ENCODE results near the gene STING1.
"Not testable (repeated sequence)": the region's sequence is repeated elsewhere in the genome, so short reads cannot be mapped to it uniquely, and the experiment has no call there.

The STING1 gene

DNA sequence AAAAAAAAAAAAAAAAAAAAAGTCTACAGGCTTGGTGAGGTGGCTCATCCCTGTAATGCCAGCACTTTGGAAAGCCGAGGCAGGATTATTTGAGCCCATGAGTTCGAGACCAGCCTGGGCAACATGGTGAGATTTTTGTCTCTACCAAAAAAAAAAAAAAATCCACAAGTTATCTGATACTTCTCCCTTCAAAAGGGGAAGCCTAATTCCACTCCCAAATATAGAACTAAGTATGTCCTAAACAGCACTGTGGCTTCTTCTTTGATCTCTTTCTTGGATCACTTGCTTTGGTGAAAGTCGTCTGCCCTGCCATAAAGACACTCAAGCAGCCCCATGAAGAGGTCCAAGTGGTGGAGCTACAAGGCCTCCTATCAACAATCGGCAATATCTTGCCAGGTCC lies 18.8 kb upstream of the STING1 start:
- DNase-seq = no peak

- DNase-seq = no peak
Observed at GRCh38 chr5:139495638-139496435, 13.3 kb upstream of the STING1 start.

DNA sequence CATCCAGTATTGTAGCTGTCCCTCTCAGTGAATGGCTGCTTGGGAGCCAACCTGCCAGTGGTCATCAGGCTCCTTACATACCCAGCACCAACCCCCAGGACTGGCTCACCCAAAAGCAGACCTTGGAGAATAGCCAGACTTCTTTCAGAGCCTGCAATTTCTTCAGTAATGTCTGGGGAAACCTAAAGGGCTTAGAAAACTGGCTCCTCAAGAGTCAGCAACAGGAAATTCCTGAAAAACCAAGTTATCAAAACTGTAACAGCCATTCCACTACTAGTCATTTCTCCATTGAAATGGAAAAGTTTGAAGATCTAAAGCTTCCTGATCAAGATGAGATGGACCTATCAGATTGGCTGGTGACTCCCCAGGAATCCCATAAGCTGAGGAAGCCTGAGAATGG lies 12.3 kb upstream of the STING1 start:
- DNase-seq = no peak

DNA sequence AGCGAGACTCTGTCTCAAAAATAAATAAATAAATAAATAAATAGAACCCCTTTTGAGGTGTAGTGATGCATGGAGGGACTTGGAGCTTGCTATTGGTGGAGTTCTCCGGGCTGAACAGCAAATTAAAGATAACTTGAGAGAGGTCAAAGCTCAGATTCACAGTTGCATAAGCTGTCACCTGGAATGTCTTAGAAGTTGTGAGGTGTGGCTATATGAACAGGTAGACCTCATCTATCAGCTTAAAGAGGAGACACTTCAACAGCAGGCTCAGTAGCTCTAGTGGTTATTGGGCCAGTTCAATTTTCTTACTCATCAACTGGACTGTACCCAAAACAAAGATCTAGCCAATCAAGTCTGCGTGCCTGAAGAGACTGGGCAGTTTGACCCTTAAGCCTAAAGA lies 11.7 kb upstream of the STING1 start:
- no peak for DNase-seq

DNA sequence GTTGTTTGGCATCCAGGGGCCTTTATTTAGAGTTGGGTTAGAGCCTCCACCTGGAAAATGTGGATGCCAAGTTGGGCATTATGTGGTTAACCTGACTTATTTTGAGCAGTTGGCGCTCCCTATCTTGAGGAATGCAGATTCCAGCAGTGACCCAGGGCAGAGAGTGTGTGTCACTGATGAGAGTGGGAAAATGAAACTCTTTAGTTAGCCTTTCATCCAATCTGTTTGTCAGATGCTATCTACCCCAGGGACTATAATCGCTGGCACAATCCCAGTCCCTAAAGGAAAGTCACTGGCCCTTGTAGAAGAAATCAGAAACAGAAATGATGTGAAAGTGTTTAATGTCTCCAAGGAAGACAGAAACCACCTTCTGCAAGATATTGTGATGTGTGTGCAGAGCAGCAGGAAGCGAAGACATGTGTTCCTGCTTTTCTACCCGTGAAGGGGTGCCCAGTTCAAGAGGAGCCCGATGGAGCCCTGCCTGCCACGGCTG lies 10.2 kb upstream of the STING1 start:
- no peak for DNase-seq

DNA sequence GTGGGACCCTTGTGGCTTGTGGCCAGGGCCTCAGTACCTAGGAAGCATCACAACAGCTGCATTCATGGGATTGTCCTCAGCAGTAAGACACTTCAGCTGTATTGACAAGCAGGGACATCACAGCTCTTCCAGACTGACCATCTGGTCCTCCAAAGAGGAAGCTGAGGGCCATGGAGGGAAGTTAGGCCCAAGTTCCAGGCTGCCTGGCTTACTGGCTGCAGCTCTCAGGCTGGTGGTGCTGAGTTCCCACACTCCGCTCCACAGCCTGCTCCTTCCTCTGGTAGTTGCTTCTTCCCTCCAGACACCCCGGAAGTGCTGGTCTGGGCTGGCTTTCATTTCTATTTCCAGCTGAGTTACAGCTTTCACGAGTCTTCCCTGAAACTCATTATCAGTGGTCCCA lies 5.7 kb upstream of the STING1 start:
- DNase-seq = no peak

GRCh38 chr5:139486201-139486600 lies 3.6 kb upstream of the STING1 start:
- no peak for DNase-seq

DNA sequence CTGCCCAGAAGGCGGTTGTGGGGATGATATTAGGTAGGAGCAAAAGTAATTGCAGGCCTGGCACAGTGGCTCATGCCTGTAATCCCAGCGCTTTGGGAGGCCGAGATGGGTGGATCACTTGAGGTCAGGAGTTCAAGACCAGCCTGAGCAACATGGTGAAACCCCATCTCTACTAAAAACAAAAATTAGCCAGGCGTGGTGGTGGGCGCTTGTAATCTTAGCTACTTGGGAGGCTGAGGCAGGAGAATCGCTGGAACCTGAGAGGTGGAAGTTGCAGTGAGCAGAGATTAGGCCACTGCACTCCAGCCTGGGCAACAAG lies 291 bp upstream of the STING1 start:
- DNase-seq = not testable (repeated sequence)

- DNase-seq = no peak
Observed at GRCh38 chr5:139481580-139482049, 943 bp downstream of the STING1 start.

DNA sequence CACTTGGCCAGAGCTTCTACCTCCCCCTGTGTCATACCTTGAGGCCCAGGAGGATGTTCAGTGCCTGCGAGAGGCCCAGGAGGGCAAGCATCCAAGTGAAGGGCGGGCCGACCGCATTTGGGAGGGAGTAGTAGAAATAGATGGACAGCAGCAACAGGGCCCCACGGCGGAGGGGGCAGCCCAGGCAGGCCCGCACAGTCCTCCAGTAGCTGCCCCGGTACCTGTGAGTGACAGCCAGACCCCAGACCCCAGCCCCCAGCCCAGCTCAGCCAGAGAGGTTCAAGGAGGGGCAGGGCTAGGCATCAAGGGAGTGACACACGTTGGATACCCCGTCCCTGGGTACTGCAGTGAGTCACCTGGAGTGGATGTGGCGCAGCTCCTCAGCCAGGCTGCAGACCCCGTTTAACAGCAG lies 1.4 kb downstream of the STING1 start:
- no peak for DNase-seq

- not testable (repeated sequence) for DNase-seq
Observed at GRCh38 chr5:139479729-139480128, 2.8 kb downstream of the STING1 start.

DNA sequence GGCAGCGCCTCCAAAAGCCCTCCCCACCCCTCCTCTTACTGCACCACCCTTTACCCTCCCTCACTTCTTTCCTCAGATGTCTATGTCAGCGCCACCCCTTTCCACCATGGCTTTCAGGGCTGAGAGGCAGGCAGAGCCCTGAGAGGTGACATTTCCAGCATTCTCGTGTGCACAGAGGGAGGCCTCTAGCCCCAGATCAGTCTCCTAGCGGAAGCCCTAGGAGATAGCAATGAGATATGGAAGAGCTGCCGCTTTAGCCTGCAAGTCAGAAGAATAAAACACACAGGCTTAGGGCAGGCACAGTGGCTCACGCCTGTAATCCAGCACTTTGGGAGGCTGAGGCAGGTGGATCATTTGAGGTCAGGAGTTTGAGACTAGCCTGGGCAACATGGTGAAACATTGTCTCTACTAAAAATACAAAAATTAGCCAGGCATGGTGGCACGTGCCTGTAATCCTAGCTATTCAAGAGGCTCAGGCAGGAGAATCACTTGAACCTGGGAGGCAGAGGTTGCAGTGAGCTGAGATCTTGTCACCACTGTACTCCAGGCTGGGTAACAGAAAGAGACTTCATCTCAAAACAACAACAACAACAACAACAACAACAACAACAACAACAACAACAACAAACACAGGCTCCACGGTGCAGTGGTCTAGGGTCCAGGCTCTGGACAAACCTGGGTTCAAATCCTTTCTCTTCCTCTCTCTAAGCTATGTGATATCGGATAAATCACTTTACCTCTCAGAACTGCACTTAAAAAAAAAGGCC lies 3.7 kb downstream of the STING1 start:
- not testable (repeated sequence) for DNase-seq

GRCh38 chr5:139475865-139476617 lies 6.5 kb downstream of the STING1 start:
- no peak for DNase-seq

- DNase-seq = no peak
Observed at GRCh38 chr5:139474890-139475791, 7.4 kb downstream of the STING1 start.

DNA sequence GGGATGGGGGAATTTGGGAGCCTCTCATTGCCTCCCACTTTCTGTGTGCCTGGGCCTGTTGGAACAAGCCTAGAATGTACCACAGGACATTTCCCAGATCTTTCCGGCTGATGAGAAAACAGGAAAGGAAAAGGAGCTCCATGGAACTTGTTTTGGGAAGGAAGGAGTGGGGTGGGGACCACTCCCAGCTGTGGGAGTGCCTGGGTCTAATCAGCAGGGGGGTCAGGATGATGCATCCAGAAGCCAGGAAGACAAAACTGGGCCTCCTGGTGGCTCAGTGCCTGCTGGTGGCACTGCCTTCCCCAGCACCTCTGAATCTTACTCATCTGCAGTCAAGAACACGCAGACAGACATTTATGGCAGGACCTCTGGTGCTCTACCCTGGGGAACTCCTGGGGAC lies 9.0 kb downstream of the STING1 start:
- no peak for DNase-seq

GRCh38 chr5:139473105-139473504 lies 9.5 kb downstream of the STING1 start:
- DNase-seq = no peak

- DNase-seq = no peak
Observed at GRCh38 chr5:139472386-139473030, 10.1 kb downstream of the STING1 start.

GRCh38 chr5:139470821-139471300 lies 11.7 kb downstream of the STING1 start, which contains the start of gene SMIM33:
SMIM33 (plus strand) TSS chr5:139471004; CDS start chr5:139471122, 118 bp downstream.
- DNase-seq = no peak

DNA sequence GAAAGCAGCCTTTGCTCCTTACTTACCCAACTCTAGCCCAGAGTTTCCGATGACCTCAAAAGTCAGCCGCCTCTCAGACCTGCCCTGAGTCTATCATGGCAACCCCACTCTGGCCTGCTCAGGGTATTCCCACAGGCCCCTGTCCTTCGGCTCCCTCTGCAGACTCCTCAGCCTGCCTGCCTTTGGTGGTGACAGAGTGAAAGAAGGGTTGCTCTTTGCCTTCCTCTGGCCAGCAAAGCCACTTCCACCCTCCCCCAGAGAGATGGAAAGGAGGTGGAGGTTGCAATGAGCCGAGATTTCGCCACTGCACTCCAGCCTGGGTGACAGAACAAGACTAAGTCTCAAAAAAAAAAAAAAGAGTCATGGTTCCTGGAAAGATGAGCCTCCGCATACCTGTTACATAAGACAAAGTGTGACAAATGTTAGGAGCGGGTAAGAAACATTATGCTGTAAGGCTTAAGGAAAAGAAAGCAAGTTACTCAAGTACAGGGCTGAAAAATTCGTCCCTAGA lies 14.1 kb downstream of the STING1 start:
- no peak for DNase-seq

DNA sequence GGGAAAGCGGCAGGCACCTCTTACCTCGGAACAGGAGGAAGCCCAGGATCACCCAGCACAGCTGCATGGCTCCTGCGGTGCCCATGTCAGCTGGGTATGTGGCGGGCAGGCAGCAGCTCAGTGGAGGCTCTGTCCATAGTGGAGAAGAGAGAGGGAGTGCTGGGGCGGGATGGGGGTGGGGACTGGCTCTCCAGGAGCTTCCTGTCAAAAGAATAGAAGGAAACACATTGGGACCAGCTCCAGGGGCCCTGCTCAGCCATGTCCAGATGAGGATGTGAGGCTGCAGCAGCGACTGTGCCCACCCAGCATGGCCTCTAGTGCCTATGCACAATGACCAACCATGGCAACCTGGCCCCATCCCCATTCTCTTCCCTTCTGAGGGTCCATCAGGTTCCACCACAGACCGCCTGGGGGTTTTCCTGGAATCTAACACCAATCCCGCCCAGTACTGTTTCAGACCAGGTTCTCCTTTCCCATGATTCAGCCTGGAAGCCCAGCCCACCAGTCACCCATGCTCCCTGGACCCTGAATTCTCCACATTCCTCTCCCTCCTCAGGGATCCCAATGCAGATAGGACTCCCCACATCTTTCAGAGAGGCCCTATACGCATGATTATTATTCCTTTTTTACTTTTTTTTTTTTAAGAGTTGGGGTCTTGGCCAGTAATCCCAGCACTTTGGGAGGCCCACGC lies 19.8 kb downstream of the STING1 start, which contains the start of gene ECSCR:
Gene ECSCR (minus strand): TSS at position 158 of the 691 bp plus-strand sequence. CDS start 73 bp downstream, at position 85.
- DNase-seq = no peak
